Measurements from ENCODE around the gene CENPX. TPM values are rescaled to one million over a fixed set of nuclear protein-coding genes. Genes with fewer than 3 reads are reported as not detected.
A peak's percentile ranks its signal among the peaks of the same experiment; 100 is the strongest.

Gene CENPX
- total and polyA plus RNA-seq, 2 of the 13 experiments (the other 11 are each of a cell fraction or from before 2014, with no cell fraction given) = 92.7 to 170 TPM

DNA sequence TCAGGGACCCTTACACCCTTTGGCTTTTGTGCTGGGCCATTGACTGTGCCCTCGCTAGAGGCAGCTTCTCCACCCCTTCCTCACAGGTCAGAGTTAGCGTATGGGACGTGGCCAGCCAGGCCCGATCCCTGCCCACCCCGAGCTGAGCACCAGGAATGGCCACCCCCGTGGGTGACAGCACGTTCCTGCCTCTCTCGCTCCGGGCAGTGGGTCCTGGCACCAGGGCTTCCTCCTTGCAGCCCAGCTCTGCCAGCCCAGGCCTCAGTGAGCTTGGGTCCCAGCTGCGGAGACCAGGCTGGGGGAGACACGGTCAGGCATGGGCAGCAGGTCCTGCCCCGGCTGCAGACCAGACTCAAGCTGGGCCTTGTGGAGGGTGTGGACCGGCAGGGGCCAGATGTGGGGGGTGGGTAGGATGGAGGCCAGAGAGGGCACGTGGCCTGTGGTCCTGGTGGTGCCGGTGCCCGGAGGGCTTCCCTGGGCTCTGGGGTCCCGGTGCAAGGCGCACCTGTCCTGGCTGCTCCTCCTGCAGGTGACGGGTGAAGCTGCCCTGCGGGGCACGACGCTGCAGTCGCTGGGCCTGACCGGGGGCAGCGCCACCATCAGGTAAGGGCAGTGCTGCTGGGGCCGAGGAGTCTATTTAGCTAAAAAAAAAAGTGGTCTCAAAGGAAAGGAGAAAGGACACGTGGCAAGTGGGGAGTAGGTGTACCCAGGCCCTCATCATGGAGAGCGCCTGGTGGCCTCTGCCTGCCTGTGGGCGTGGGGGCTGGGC, 27.0 kb downstream of the CENPX start (continued):
- TF ChIP-seq, protein P1, sequence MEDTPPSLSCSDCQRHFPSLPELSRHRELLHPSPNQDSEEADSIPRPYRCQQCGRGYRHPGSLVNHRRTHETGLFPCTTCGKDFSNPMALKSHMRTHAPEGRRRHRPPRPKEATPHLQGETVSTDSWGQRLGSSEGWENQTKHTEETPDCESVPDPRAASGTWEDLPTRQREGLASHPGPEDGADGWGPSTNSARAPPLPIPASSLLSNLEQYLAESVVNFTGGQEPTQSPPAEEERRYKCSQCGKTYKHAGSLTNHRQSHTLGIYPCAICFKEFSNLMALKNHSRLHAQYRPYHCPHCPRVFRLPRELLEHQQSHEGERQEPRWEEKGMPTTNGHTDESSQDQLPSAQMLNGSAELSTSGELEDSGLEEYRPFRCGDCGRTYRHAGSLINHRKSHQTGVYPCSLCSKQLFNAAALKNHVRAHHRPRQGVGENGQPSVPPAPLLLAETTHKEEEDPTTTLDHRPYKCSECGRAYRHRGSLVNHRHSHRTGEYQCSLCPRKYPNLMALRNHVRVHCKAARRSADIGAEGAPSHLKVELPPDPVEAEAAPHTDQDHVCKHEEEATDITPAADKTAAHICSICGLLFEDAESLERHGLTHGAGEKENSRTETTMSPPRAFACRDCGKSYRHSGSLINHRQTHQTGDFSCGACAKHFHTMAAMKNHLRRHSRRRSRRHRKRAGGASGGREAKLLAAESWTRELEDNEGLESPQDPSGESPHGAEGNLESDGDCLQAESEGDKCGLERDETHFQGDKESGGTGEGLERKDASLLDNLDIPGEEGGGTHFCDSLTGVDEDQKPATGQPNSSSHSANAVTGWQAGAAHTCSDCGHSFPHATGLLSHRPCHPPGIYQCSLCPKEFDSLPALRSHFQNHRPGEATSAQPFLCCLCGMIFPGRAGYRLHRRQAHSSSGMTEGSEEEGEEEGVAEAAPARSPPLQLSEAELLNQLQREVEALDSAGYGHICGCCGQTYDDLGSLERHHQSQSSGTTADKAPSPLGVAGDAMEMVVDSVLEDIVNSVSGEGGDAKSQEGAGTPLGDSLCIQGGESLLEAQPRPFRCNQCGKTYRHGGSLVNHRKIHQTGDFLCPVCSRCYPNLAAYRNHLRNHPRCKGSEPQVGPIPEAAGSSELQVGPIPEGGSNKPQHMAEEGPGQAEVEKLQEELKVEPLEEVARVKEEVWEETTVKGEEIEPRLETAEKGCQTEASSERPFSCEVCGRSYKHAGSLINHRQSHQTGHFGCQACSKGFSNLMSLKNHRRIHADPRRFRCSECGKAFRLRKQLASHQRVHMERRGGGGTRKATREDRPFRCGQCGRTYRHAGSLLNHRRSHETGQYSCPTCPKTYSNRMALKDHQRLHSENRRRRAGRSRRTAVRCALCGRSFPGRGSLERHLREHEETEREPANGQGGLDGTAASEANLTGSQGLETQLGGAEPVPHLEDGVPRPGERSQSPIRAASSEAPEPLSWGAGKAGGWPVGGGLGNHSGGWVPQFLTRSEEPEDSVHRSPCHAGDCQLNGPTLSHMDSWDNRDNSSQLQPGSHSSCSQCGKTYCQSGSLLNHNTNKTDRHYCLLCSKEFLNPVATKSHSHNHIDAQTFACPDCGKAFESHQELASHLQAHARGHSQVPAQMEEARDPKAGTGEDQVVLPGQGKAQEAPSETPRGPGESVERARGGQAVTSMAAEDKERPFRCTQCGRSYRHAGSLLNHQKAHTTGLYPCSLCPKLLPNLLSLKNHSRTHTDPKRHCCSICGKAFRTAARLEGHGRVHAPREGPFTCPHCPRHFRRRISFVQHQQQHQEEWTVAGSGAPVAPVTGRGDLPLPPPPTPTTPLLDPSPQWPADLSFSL (CRISPR knock-in tag; IDR thresholded peaks at IDR 0.05) = no peak
- TF ChIP-seq CBX5 (CRISPR knock-in tag; IDR thresholded peaks at IDR 0.05; ENCODE audit: borderline replicate concordance) (peak; percentile 83; the same call in 1 of the 2 replicates), EHMT2 (IDR thresholded peaks at IDR 0.05; ENCODE audit: borderline replicate concordance, low read depth, low read length) (no peak), SP5 (CRISPR knock-in tag; IDR thresholded peaks at IDR 0.05; ENCODE audit: borderline replicate concordance, low read depth) (peak; percentile 36; the same call in 1 of the 2 replicates), NCOA5 (CRISPR knock-in tag; IDR thresholded peaks at IDR 0.05) (no peak), ZNF24 (IDR thresholded peaks at IDR 0.05) (no peak), RERE (CRISPR knock-in tag; IDR thresholded peaks at IDR 0.05; ENCODE audit: low read depth) (0 out of 2 replicates have a peak, but pooled peaks have one; percentile 35), ZNF329 (CRISPR knock-in tag; IDR thresholded peaks at IDR 0.05; ENCODE audit: low read depth) (0 out of 2 replicates have a peak, but pooled peaks have one; percentile 51), TBX2 (CRISPR knock-in tag; IDR thresholded peaks at IDR 0.05; ENCODE audit: borderline replicate concordance) (no peak)
- TF ChIP-seq, protein P2, sequence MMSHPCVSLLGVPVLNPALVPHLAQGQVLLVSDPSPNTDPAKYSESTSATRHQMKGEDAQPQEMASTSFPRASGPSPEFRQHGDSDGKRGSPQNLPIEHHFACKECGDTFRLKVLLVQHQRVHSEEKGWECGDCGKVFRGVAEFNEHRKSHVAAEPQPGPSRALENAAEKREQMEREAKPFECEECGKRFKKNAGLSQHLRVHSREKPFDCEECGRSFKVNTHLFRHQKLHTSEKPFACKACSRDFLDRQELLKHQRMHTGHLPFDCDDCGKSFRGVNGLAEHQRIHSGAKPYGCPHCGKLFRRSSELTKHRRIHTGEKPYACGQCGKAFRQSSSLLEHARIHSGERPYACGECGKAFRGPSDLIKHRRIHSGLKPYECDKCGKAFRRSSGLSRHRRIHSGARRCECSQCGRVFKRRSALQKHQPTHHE (CRISPR knock-in tag; IDR thresholded peaks at IDR 0.05; ENCODE audit: borderline replicate concordance) = peak; percentile 60

Data from HepG2 (cell line).